HepG2 (cell line): ENCODE data around the gene GALNTL6. TPM values are rescaled to one million over a fixed set of nuclear protein-coding genes. Genes with fewer than 3 reads are reported as not detected.

Source experiments
- ATAC-seq: fragments of 200-7000 bp; cut with Tn5 transposase; 3 replicates; pipeline ENCODE4 v1.9.1; 2020; ENCODE audit warnings: mild to moderate bottlenecking, moderate library complexity
- BruUV-seq: library from RNA; stranded (reverse); fragments of 400-500 nt; replicated peaks from 2 replicates; lab custom pipeline; 2021; lab: Mats Ljungman, UMichigan
- CTCF ChIA-PET: fragments of 300-600 bp; formaldehyde crosslinking; extraction: SDS; loops from one replicate; lab custom pipeline; 2021; ENCODE audit warnings: low total read pairs, inconsistent platforms, low intra/inter-chr PET ratio; lab: Yijun Ruan, JAX
- POLR2A ChIA-PET: fragments of 350-600 bp; sonication (Branson Sonifier 250); formaldehyde crosslinking; loops from one replicate; lab custom pipeline; 2020; ENCODE audit warnings: antibody characterized with exemption, inconsistent platforms; lab: Yijun Ruan, JAX
- DNase-seq: peaks from one replicate; pipeline ENCODE4 v3.0.0-alpha.2; 2015; ENCODE audit warnings: low spot score
- FAIRE-seq: peaks from 3 replicates; lab custom pipeline; 2011; peaks lifted over from hg19 to GRCh38; lab: Jason Lieb, UNC
- H2AFZ ChIP-seq: one replicate; pipeline ENCODE4 v1.6.1; 2011; ENCODE audit warnings: low read length, inconsistent platforms
- H3K27ac ChIP-seq: fragments of 300-600 bp; 3 replicates; pipeline ENCODE4 v1.8.0; 2011; ENCODE audit warnings: mixed run types, mild to moderate bottlenecking, mixed read lengths, low read length, inconsistent platforms; ENCODE audit not compliant: insufficient read depth; ENCODE audit errors: extremely low read length
- H3K27me3 ChIP-seq, 2 experiments: fragments of 200-600 bp in 1 of 2; 2 replicates in 1 of 2; 3 replicates in 1 of 2; pipeline versions ENCODE4 v1.6.0 to v1.8.0; 2011; ENCODE audit warnings: low read length in 2 of 2, mild to moderate bottlenecking in 2 of 2, moderate library complexity in 2 of 2, inconsistent platforms in 1 of 2; ENCODE audit not compliant: insufficient read depth in 2 of 2, control insufficient read depth in 1 of 2
- H3K36me3 ChIP-seq, 2 experiments: fragments of 200-600 bp in 1 of 2; replicated peaks in 1 of 2; 2 replicates in 1 of 2; 3 replicates in 1 of 2; pipeline versions ENCODE4 v1.5.1 to v1.8.0; 2011; ENCODE audit warnings: low read length in 2 of 2, inconsistent platforms in 1 of 2; ENCODE audit not compliant: insufficient read depth in 2 of 2, control insufficient read depth in 1 of 2
- H3K4me1 ChIP-seq: 2 replicates; pipeline ENCODE4 v1.5.1; 2012; ENCODE audit warnings: low read length, inconsistent platforms; ENCODE audit not compliant: insufficient read depth
- H3K4me2 ChIP-seq: 2 replicates; pipeline ENCODE4 v1.6.0; 2011; ENCODE audit warnings: low read depth, low read length, inconsistent platforms
- H3K4me3 ChIP-seq, 3 experiments: fragments of 200-600 bp in 1 of 3; sonication (generic), shearing (Covaris generic) in 1 of 3; replicated peaks in 1 of 3; 2 replicates each; pipeline ENCODE4 v1.5.1; 2011 to 2016; ENCODE audit warnings: low read length in 3 of 3, inconsistent platforms in 2 of 3, low read depth in 2 of 3, mild to moderate bottlenecking in 2 of 3, control low read depth in 1 of 3, mixed read lengths in 1 of 3; ENCODE audit not compliant: insufficient read depth in 1 of 3
- H3K79me2 ChIP-seq: one replicate; pipeline ENCODE4 v1.6.1; 2011; ENCODE audit warnings: low read length, inconsistent platforms; ENCODE audit not compliant: insufficient read depth
- H3K9ac ChIP-seq: 2 replicates; pipeline ENCODE4 v1.6.0; 2011; ENCODE audit warnings: mild to moderate bottlenecking, low read depth, low read length, inconsistent platforms; ENCODE audit not compliant: insufficient read depth
- H3K9me3 ChIP-seq: 2 replicates; pipeline ENCODE4 v1.5.1; 2012; ENCODE audit warnings: mild to moderate bottlenecking, low read length
- H4K20me1 ChIP-seq: 2 replicates; pipeline ENCODE4 v1.6.0; 2011; ENCODE audit warnings: inconsistent platforms, mild to moderate bottlenecking, low read length, moderate library complexity; ENCODE audit not compliant: insufficient read depth
- CC2D1A ChIP-seq: sonication (generic); formaldehyde crosslinking; IDR thresholded peaks from 2 replicates; pipeline ENCODE4 v1.8.1; 2023; ENCODE audit warnings: mild to moderate bottlenecking, missing genetic modification reagents
- ELF3 ChIP-seq: IDR thresholded peaks from 2 replicates; pipeline ENCODE4 v1.6.1; 2016; ENCODE audit warnings: missing genetic modification reagents, missing compliant biosample characterization
- HNF4A ChIP-seq: sonication (generic); formaldehyde crosslinking; IDR thresholded peaks from 2 replicates; pipeline ENCODE4 v1.4.0; 2020; ENCODE audit warnings: missing genetic modification reagents
- HNF4G ChIP-seq, 2 experiments: sonication (generic) in 1 of 2; formaldehyde crosslinking in 1 of 2; IDR thresholded peaks; 2 replicates each; pipeline versions ENCODE4 v1.4.0 to v1.6.1; 2011 to 2020; ENCODE audit warnings: borderline replicate concordance in 2 of 2, low read depth in 2 of 2, mild to moderate bottlenecking in 2 of 2, low read length in 1 of 2, missing genetic modification reagents in 1 of 2, moderate library complexity in 1 of 2
- IRF9 ChIP-seq: sonication (generic); formaldehyde crosslinking; IDR thresholded peaks from 2 replicates; pipeline ENCODE4 v1.8.0; 2022; ENCODE audit warnings: missing genetic modification reagents, mild to moderate bottlenecking, borderline replicate concordance
- KLF6 ChIP-seq: IDR thresholded peaks from 2 replicates; pipeline ENCODE4 v1.8.0; 2016; ENCODE audit warnings: missing biosample characterization, missing genetic modification reagents
- PRDM10 ChIP-seq: sonication (generic); formaldehyde crosslinking; IDR thresholded peaks from 2 replicates; pipeline ENCODE4 v1.4.0; 2020; ENCODE audit warnings: low read depth, missing genetic modification reagents
- SIX4 ChIP-seq: sonication (generic); formaldehyde crosslinking; IDR thresholded peaks from 2 replicates; pipeline ENCODE4 v1.4.0; 2020; ENCODE audit warnings: missing genetic modification reagents
- ZNF235 ChIP-seq: sonication (generic); formaldehyde crosslinking; IDR thresholded peaks from 2 replicates; pipeline ENCODE4 v1.8.1; 2023; ENCODE audit warnings: mild to moderate bottlenecking, missing genetic modification reagents, borderline replicate concordance
- ZNF496 ChIP-seq: sonication (generic); formaldehyde crosslinking; IDR thresholded peaks from 2 replicates; pipeline ENCODE4 v1.8.1; 2023; ENCODE audit warnings: mild to moderate bottlenecking, moderate library complexity, missing genetic modification reagents; ENCODE audit not compliant: insufficient replicate concordance
- ZNF670 ChIP-seq: sonication (generic); formaldehyde crosslinking; IDR thresholded peaks from 2 replicates; pipeline ENCODE4 v1.8.0; 2022; ENCODE audit warnings: mild to moderate bottlenecking, missing genetic modification reagents, borderline replicate concordance
- in situ Hi-C: cut with HindIII; loops from 2 replicates; pipeline ENCODE4 v1.10.0; 2017; ENCODE audit warnings: low pct_unique_long_range_greater_than_20kb; ENCODE audit not compliant: extremely low pct_ligation_motif_present
- intact Hi-C: fragments of 100-400 bp; cut with micrococcal nuclease; formaldehyde crosslinking; loops from one replicate; pipeline ENCODE4 v1.10.0; 2022; ENCODE audit not compliant: unreplicated experiment
- polyA plus RNA-seq, 8 experiments: library from polyadenylated mRNA; depleted of rRNA in 3 of 8; stranded (reverse) in 7 of 8; unstranded in 1 of 8; fragments of >200 nt; fragmentation: Illumina TruSeq in 4 of 8; extraction: Trizol in 4 of 8; gene quantifications; 2 replicates each; pipeline versions ENCODE4 v1.2.1 to v1.2.3, GENCODE V29; 2011 to 2016; ENCODE audit warnings: low read depth in 4 of 8, missing spikeins in 1 of 8, mixed read lengths in 1 of 8; ENCODE audit not compliant: insufficient read depth in 1 of 8
- total RNA-seq, 5 experiments: library from RNA; depleted of rRNA; stranded (reverse); fragments of >200 nt; fragmentation: Illumina TruSeq; extraction: Trizol; gene quantifications; 2 replicates each; pipeline ENCODE4 v1.2.3, GENCODE V29; 2016; ENCODE audit warnings: low read depth in 1 of 5

The GALNTL6 gene
- total and polyA plus RNA-seq, 2 of the 13 experiments (the other 11 are each of a cell fraction or from before 2014, with no cell fraction given) = not detected

GRCh38 chr4:172497321-172497720 is 684.1 kb downstream of the GALNTL6 start:
- POLR2A ChIA-PET = no interaction called here
- no peak for TF ChIP-seq IRF9 (CRISPR knock-in tag)
- no peak for TF ChIP-seq ZNF235 (CRISPR knock-in tag)
- no peak for TF ChIP-seq HNF4G (IDR thresholded peaks at IDR 0.05; ENCODE audit: borderline replicate concordance, low read depth, low read length)
- TF ChIP-seq HNF4G (CRISPR knock-in tag; IDR thresholded peaks at IDR 0.05; ENCODE audit: borderline replicate concordance, low read depth) = no peak
- TF ChIP-seq KLF6 (CRISPR knock-in tag) = no peak
- no peak for TF ChIP-seq PRDM10 (CRISPR knock-in tag)
- TF ChIP-seq CC2D1A (CRISPR knock-in tag) = no peak
- no peak for TF ChIP-seq ZNF496 (CRISPR knock-in tag)
- no peak for TF ChIP-seq ZNF670 (CRISPR knock-in tag)
- no peak for TF ChIP-seq ELF3 (CRISPR knock-in tag)
- no peak for TF ChIP-seq HNF4A (CRISPR knock-in tag)
- TF ChIP-seq SIX4 = no peak
- no TSS peak for BruUV-seq
- Histone ChIP-seq H3K27me3 (no peaks in the 10 kb centered on the region; a peak in 1 of 5 replicates), H3K4me3 (no peak overlapping the region), H3K36me3 (no peaks in the 10 kb centered on the region), H3K9ac (no peak overlapping the region), H3K4me2 (no peak overlapping the region), H3K27ac (no peak overlapping the region), H3K9me3 (no peaks in the 10 kb centered on the region), H2AFZ (no peak overlapping the region), H4K20me1 (no peaks in the 10 kb centered on the region), H3K79me2 (no peaks in the 10 kb centered on the region), H3K4me1 (no peaks in the 10 kb centered on the region)
- CTCF ChIA-PET = no interaction called here
- FAIRE-seq = no peak
- intact Hi-C loops = no loop called here
- DNase-seq = no peak
- no peak for ATAC-seq
- in situ Hi-C loops = no loop called here
